ENCODE measurements around the gene OAS2.
A peak's percentile ranks its signal among the peaks of the same experiment; 100 is the strongest.
"Not testable (repeated sequence)": the region's sequence is repeated elsewhere in the genome, so short reads cannot be mapped to it uniquely, and the experiment has no call there.

The OAS2 gene

GRCh38 chr12:112985642-112986290 lies 7.4 kb downstream of the OAS2 start:
- DNase-seq (ENCODE audit: low spot score), result no peak

- DNase-seq (ENCODE audit: low spot score), result no peak
Observed at GRCh38 chr12:112986291-112986800, 8.0 kb downstream of the OAS2 start.

- no peak for DNase-seq (ENCODE audit: low spot score)
Observed at GRCh38 chr12:112987561-112987960, 9.2 kb downstream of the OAS2 start.

- no peak for DNase-seq (ENCODE audit: low spot score)
Observed at GRCh38 chr12:112988224-112988623, 9.9 kb downstream of the OAS2 start.

GRCh38 chr12:112988823-112989385 lies 10.6 kb downstream of the OAS2 start:
- DNase-seq (ENCODE audit: low spot score), result not testable (repeated sequence)

- no peak for DNase-seq (ENCODE audit: low spot score)
Observed at GRCh38 chr12:112989806-112990205, 11.5 kb downstream of the OAS2 start.

- peak; percentile 66 for DNase-seq (ENCODE audit: low spot score)
Observed at GRCh38 chr12:112992541-112993398, 14.5 kb downstream of the OAS2 start.

GRCh38 chr12:112995008-112995407 lies 16.7 kb downstream of the OAS2 start:
- no peak for DNase-seq (ENCODE audit: low spot score)

GRCh38 chr12:112996501-112996900 lies 18.2 kb downstream of the OAS2 start:
- DNase-seq (ENCODE audit: low spot score), result no peak

- no peak for DNase-seq (ENCODE audit: low spot score)
Observed at GRCh38 chr12:112997506-112997905, 19.2 kb downstream of the OAS2 start.

- DNase-seq (ENCODE audit: low spot score), result no peak
Observed at GRCh38 chr12:112998987-112999767, 20.9 kb downstream of the OAS2 start.

GRCh38 chr12:113000433-113000832 lies 22.1 kb downstream of the OAS2 start:
- no peak for DNase-seq (ENCODE audit: low spot score)

- DNase-seq (ENCODE audit: low spot score), result no peak
Observed at GRCh38 chr12:113002155-113002554, 23.8 kb downstream of the OAS2 start.

- no peak for DNase-seq (ENCODE audit: low spot score)
Observed at GRCh38 chr12:113002676-113003075, 24.4 kb downstream of the OAS2 start.

GRCh38 chr12:113003636-113004035 lies 25.3 kb downstream of the OAS2 start:
- DNase-seq (ENCODE audit: low spot score), result no peak

- DNase-seq (ENCODE audit: low spot score), result no peak
Observed at GRCh38 chr12:113005762-113006161, 27.4 kb downstream of the OAS2 start.

GRCh38 chr12:113006206-113006605 lies 27.9 kb downstream of the OAS2 start:
- DNase-seq (ENCODE audit: low spot score), result no peak

- DNase-seq (ENCODE audit: low spot score), result no peak
Observed at GRCh38 chr12:113006641-113007040, 28.3 kb downstream of the OAS2 start.

GRCh38 chr12:113007166-113007565 lies 28.8 kb downstream of the OAS2 start:
- peak; percentile 29 for DNase-seq (ENCODE audit: low spot score)

- no peak for DNase-seq (ENCODE audit: low spot score)
Observed at GRCh38 chr12:113010701-113011100, 32.4 kb downstream of the OAS2 start.

GRCh38 chr12:113014565-113014964 lies 36.2 kb downstream of the OAS2 start:
- DNase-seq (ENCODE audit: low spot score), result no peak

- DNase-seq (ENCODE audit: low spot score), result no peak
Observed at GRCh38 chr12:113016796-113017195, 38.5 kb downstream of the OAS2 start.

Data from hepatic stellate cell (primary cell).